H9 (cell line): ENCODE measurements around the gene SWAP70. TPM values are rescaled to one million over a fixed set of nuclear protein-coding genes. Genes with fewer than 3 reads are reported as not detected.
A peak's percentile ranks its signal among the peaks of the same experiment; 100 is the strongest.

ENCODE experiments used
- DNase-seq: peaks from one replicate; pipeline ENCODE4 v3.0.0-alpha.2; 2017
- H2AFZ ChIP-seq: one replicate; pipeline ENCODE4 v1.6.1; 2013; ENCODE audit warnings: mild to moderate bottlenecking, low read length, control low read depth, moderate library complexity
- H2AK5ac ChIP-seq: 2 replicates; pipeline ENCODE4 v1.6.1; 2013; ENCODE audit warnings: low read length, control low read depth, mixed read lengths; ENCODE audit not compliant: insufficient read length
- H2BK120ac ChIP-seq: one replicate; pipeline ENCODE4 v1.6.1; 2013; ENCODE audit warnings: low read depth, mild to moderate bottlenecking, low read length, control low read depth, inconsistent platforms; ENCODE audit not compliant: poor library complexity, severe bottlenecking
- H2BK12ac ChIP-seq: 2 replicates; pipeline ENCODE4 v1.6.1; 2013; ENCODE audit warnings: low read length, control low read depth, mixed read lengths, low read depth; ENCODE audit not compliant: insufficient read length
- H2BK15ac ChIP-seq: 2 replicates; pipeline ENCODE4 v1.6.1; 2013; ENCODE audit warnings: low read depth, low read length, control low read depth
- H2BK20ac ChIP-seq: one replicate; pipeline ENCODE4 v1.6.1; 2013; ENCODE audit warnings: low read depth, mild to moderate bottlenecking, low read length, control low read depth, inconsistent platforms; ENCODE audit not compliant: poor library complexity, severe bottlenecking
- H2BK5ac ChIP-seq: 2 replicates; pipeline ENCODE4 v1.6.1; 2013; ENCODE audit warnings: low read length, control low read depth, mixed read lengths; ENCODE audit not compliant: insufficient read length
- H3K14ac ChIP-seq: 2 replicates; pipeline ENCODE4 v1.6.1; 2013; ENCODE audit warnings: low read length, control low read depth; ENCODE audit not compliant: insufficient read depth
- H3K18ac ChIP-seq: 2 replicates; pipeline ENCODE4 v1.6.1; 2013; ENCODE audit warnings: low read depth, mild to moderate bottlenecking, mixed read lengths, low read length, control low read depth; ENCODE audit not compliant: insufficient read length
- H3K23ac ChIP-seq: 2 replicates; pipeline ENCODE4 v1.6.1; 2013; ENCODE audit warnings: low read length, control low read depth, mixed read lengths, low read depth; ENCODE audit not compliant: insufficient read length
- H3K23me2 ChIP-seq: 2 replicates; pipeline ENCODE4 v1.6.1; 2013; ENCODE audit warnings: low read depth, mild to moderate bottlenecking, mixed read lengths, low read length, control low read depth; ENCODE audit not compliant: insufficient read length, poor library complexity, severe bottlenecking
- H3K27ac ChIP-seq: 2 replicates; pipeline ENCODE4 v1.5.1; 2013; ENCODE audit warnings: low read length, control low read depth, mixed read lengths, low read depth; ENCODE audit not compliant: insufficient read length
- H3K27me3 ChIP-seq: 2 replicates; pipeline ENCODE4 v1.6.1; 2013; ENCODE audit warnings: low read length, control low read depth, inconsistent platforms; ENCODE audit not compliant: insufficient read depth
- H3K4ac ChIP-seq: 2 replicates; pipeline ENCODE4 v1.6.1; 2013; ENCODE audit warnings: low read depth, mild to moderate bottlenecking, control low read depth, inconsistent platforms, low read length, moderate library complexity
- H3K4me1 ChIP-seq: 2 replicates; pipeline ENCODE4 v1.6.1; 2013; ENCODE audit warnings: low read length, control low read depth, inconsistent platforms; ENCODE audit not compliant: insufficient read depth
- H3K4me2 ChIP-seq: 2 replicates; pipeline ENCODE4 v1.6.1; 2013; ENCODE audit warnings: low read length, control low read depth, mixed read lengths; ENCODE audit not compliant: insufficient read length, insufficient read depth
- H3K56ac ChIP-seq: 2 replicates; pipeline ENCODE4 v1.6.1; 2013; ENCODE audit warnings: low read depth, mild to moderate bottlenecking, mixed read lengths, low read length, control low read depth; ENCODE audit not compliant: insufficient read length
- H3K79me1 ChIP-seq: 2 replicates; pipeline ENCODE4 v1.6.1; 2013; ENCODE audit warnings: low read depth, mild to moderate bottlenecking, moderate library complexity, low read length, control low read depth, inconsistent platforms; ENCODE audit not compliant: insufficient read depth, poor library complexity, severe bottlenecking
- H3K79me2 ChIP-seq: 2 replicates; pipeline ENCODE4 v1.6.1; 2013; ENCODE audit warnings: low read length, control low read depth, inconsistent platforms; ENCODE audit not compliant: insufficient read depth
- H3K9ac ChIP-seq: 2 replicates; pipeline ENCODE4 v1.6.1; 2013; ENCODE audit warnings: low read length, control low read depth, mixed read lengths; ENCODE audit not compliant: insufficient read length; ENCODE audit errors: extremely low read depth
- H3K9me3 ChIP-seq: one replicate; pipeline ENCODE4 v1.6.1; 2013; ENCODE audit warnings: low read depth, low read length, inconsistent platforms; ENCODE audit not compliant: control insufficient read depth
- H3T11ph ChIP-seq: one replicate; pipeline ENCODE4 v1.6.1; 2013; ENCODE audit warnings: mild to moderate bottlenecking, low read length, control low read depth, inconsistent platforms
- H4K20me1 ChIP-seq: one replicate; pipeline ENCODE4 v1.6.1; 2013; ENCODE audit not compliant: control insufficient read depth, insufficient read length, insufficient read depth
- H4K5ac ChIP-seq: 2 replicates; pipeline ENCODE4 v1.6.1; 2013; ENCODE audit warnings: low read depth, mild to moderate bottlenecking, mixed read lengths, low read length, control low read depth; ENCODE audit not compliant: insufficient read length
- H4K8ac ChIP-seq: replicated peaks from 2 replicates; pipeline ENCODE4 v1.6.1; 2013; ENCODE audit warnings: low read length, control low read depth, mixed read lengths, low read depth; ENCODE audit not compliant: insufficient read length
- H4K91ac ChIP-seq: 2 replicates; pipeline ENCODE4 v1.6.1; 2013; ENCODE audit warnings: low read depth, mild to moderate bottlenecking, moderate library complexity, mixed read lengths, low read length, control low read depth; ENCODE audit not compliant: insufficient read length
- H3K27ac Mint-ChIP-seq, 3 experiments: 2 replicates in 2 of 3; 3 replicates in 1 of 3; pipeline ENCODE4 v1.8.0; 2020 to 2021; ENCODE audit warnings: mixed read lengths in 3 of 3, mild to moderate bottlenecking in 1 of 3, moderate library complexity in 1 of 3
- H3K27me3 Mint-ChIP-seq: 2 replicates; pipeline ENCODE4 v1.8.0; 2021; ENCODE audit warnings: low read depth, mild to moderate bottlenecking, moderate library complexity, mixed read lengths
- H3K36me3 Mint-ChIP-seq, 3 experiments: 2 replicates in 2 of 3; 3 replicates in 1 of 3; pipeline ENCODE4 v1.8.0; 2020 to 2021; ENCODE audit warnings: low read depth in 3 of 3, mixed read lengths in 3 of 3; ENCODE audit not compliant: insufficient read depth in 1 of 3
- H3K4me1 Mint-ChIP-seq, 2 experiments: 2 replicates each; pipeline ENCODE4 v1.8.0; 2020; ENCODE audit warnings: mixed read lengths in 2 of 2
- H3K4me3 Mint-ChIP-seq, 2 experiments: 2 replicates in 1 of 2; 3 replicates in 1 of 2; pipeline ENCODE4 v1.8.0; 2020 to 2021; ENCODE audit warnings: mild to moderate bottlenecking in 2 of 2, mixed read lengths in 2 of 2, moderate library complexity in 1 of 2
- H3K9me3 Mint-ChIP-seq, 2 experiments: 2 replicates in 1 of 2; 3 replicates in 1 of 2; pipeline ENCODE4 v1.8.0; 2020; ENCODE audit warnings: mild to moderate bottlenecking in 2 of 2, mixed read lengths in 2 of 2, moderate library complexity in 1 of 2
- total RNA-seq: library from RNA; stranded (reverse); gene quantifications from 2 replicates; pipeline ENCODE4 v1.2.1, GENCODE V29; 2021
- TF ChIP-seq, protein P1 (sequence below): fragments of 200-600 bp; sonication (generic); conservative IDR thresholded peaks from 3 replicates; pipeline ENCODE4 v1.8.0; 2021; ENCODE audit warnings: antibody characterized with exemption, mild to moderate bottlenecking

Gene SWAP70
- total RNA-seq, 1 experiment from 2014 or later = 34.4 TPM

- Histone ChIP-seq H3K4me1 (no peaks in the 10 kb centered on the region), H2BK12ac (no peak overlapping the region), H3K9ac (no peak overlapping the region), H3T11ph (no peak overlapping the region), H3K23ac (no peak overlapping the region), H4K91ac (no peak overlapping the region), H3K9me3 (no peaks in the 10 kb centered on the region), H3K23me2 (no peaks in the 10 kb centered on the region), H2BK20ac (no peak overlapping the region), H4K20me1 (no peaks in the 10 kb centered on the region), H2AK5ac (no peak overlapping the region), H3K27ac (no peak overlapping the region), H3K4ac (no peak overlapping the region), H2BK5ac (no peak overlapping the region), H3K14ac (no peak overlapping the region), H3K56ac (no peak overlapping the region), H3K79me2 (no peaks in the 10 kb centered on the region), H2BK15ac (no peak overlapping the region), H3K4me2 (no peak overlapping the region), H2AFZ (no peak overlapping the region), H3K18ac (no peak overlapping the region), H3K27me3 (no peaks in the 10 kb centered on the region), H3K79me1 (no peaks in the 10 kb centered on the region), H4K8ac (no peak overlapping the region), H2BK120ac (no peak overlapping the region), H4K5ac (no peak overlapping the region)
- Mint-ChIP-seq H3K27ac (peak overlapping the region in 1 of 3 experiments; percentile 13; a peak in 2 of 7 replicates), H3K4me3 (no peak overlapping the region), H3K27me3 (no peaks in the 10 kb centered on the region), H3K36me3 (peaks cover 0 to 13% (median 10%) of the 10 kb centered on the region in 3 experiments; a peak in 5 of 7 replicates), H3K9me3 (no peaks in the 10 kb centered on the region), H3K4me1 (peaks cover 0 to 3% of the 10 kb centered on the region in 2 experiments; a peak in 1 of 4 replicates)
- DNase-seq = no peak
- TF ChIP-seq, protein P1, sequence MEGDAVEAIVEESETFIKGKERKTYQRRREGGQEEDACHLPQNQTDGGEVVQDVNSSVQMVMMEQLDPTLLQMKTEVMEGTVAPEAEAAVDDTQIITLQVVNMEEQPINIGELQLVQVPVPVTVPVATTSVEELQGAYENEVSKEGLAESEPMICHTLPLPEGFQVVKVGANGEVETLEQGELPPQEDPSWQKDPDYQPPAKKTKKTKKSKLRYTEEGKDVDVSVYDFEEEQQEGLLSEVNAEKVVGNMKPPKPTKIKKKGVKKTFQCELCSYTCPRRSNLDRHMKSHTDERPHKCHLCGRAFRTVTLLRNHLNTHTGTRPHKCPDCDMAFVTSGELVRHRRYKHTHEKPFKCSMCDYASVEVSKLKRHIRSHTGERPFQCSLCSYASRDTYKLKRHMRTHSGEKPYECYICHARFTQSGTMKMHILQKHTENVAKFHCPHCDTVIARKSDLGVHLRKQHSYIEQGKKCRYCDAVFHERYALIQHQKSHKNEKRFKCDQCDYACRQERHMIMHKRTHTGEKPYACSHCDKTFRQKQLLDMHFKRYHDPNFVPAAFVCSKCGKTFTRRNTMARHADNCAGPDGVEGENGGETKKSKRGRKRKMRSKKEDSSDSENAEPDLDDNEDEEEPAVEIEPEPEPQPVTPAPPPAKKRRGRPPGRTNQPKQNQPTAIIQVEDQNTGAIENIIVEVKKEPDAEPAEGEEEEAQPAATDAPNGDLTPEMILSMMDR = no peak
Observed at GRCh38 chr11:9796266-9796665, 132.4 kb downstream of the SWAP70 start.
